Effector CD8-positive, alpha-beta T cell (primary cell): ENCODE data around the gene GTF2H1.
A peak's percentile ranks its signal among the peaks of the same experiment; 100 is the strongest.

Source experiments
- DNase-seq: peaks from one replicate; lab custom pipeline; 2025; lab: John Stamatoyannopoulos, UW
- total RNA-seq, 4 experiments: gene quantifications; one replicate each; lab custom pipeline; 2026; lab: John Stamatoyannopoulos, UW

The GTF2H1 gene
- total RNA-seq = 61.7 to 110 (median 68.3) reads per million in 4 experiments

DNA sequence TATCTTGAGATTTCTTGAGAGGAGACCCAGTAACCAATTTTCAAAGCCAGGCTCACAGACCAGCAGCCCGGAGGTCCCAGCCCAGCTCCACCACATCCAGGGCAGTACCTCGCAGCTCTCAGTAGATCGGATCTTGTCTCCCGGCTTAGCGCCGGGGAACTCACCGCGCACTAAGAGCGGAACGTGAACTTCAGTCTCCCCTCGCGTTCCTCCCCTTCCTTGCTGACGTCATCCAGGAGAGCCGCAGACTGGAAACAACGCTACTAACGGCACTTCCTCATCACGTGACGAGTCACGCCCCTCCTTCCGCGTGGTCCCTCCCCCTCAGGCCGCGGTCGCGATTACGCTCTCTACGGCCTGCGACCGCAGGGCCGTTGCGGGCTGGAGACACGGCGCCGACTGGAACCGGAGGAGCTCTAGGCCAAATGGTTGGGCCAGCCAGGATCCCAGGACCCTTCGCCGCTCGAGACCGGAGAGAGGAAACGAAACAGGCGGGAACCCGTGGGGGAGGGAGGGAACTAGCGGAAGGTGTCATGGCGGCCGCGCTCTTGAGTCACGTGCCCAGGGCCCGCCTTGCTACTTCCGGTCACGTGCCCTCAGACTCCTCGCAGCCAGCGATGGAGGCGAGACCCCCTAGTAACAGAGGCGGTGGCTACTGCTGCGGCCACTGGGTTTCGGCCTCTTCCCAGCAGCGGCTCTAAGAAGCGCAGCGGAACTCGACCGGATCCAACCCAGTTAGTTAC is at the start of gene GTF2H1, which contains the start of gene HPS5:
TSS of gene GTF2H1 (plus strand) at position 599 of the 743 bp plus-strand sequence. CDS start 10,508 bp downstream, outside the sequence.
TSS of gene HPS5 (minus strand) at position 172 of the 743 bp plus-strand sequence. CDS start 4,282 bp downstream, outside the sequence.
- peak; percentile 92 for DNase-seq

DNA sequence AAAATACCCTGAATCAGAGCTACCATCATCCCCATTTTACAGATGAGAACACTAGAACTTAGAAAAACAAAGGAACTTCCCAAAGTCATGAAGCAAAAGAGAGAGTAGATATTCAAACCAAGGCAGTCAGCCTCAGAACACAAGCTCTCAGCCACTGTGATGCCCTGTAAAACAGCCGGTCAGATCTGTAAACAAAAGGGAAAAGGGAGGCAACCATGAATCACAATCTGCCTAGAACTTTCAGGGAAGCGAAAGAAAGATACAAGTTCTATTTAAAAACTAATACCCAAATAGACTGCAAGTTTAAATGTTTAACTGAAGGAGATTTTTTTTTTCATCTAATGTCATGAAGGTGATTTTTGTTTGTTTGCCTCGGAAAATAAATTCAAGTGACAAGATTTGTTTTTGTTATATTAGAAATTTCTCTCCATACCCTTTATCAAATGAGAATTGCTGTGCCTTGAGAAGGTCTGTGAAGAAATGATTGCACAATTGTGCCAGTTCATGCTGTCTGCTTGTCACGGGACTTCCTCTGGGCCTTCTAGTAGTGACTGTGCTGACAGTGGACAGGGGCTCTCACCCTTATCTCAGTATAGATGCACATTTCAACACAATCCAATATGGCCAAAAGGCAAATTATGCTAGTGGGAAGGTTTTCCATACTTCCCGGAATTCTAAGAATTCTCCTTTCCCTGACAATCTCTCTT is 44.6 kb upstream of the GTF2H1 start:
- no peak for DNase-seq

DNA sequence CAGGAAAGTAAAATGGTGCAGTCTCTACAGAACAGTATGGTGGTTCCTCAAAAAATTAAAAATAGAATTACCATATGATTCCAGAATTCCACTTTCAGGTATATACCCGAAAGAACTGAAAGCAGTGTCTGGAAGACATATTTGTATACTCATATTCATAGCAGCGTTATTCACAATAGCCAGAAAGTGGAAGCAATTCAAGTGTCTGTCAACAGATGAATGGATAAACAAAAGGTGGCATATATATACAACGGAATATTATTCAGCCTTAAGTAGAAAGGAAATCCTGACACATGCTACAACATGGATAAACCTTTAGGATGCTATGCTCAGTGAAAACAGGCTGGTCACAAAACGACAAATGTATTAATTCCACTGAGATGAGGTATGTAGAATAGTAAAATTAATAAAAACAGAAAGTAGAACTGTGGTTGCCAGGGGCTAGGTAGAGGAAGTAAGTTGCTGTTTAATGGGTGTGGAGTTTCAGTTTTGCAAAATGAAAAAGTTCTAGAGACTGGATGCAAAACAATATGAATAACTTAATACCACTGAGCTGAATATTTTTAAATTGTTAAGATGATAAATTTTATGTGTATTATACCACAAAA is 41.8 kb upstream of the GTF2H1 start:
- DNase-seq = no peak

DNA sequence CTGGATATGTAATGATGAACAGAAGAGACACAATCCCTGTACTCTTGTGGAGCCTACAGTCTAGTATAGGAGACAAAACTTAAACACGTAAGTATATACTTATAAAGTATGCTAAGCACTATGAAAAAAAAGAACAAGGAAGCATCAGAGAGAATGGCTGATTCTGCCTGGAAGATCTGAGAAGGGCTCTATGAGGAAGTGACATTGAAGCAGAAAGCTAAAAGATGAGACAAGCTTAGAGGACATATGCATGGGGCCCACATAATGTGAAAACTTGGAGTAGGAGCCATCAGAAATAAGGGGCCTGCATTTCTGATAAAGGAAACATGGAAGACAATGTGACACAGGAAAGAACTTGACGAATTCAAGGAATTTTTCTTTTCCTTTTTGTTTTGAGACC is 39.7 kb upstream of the GTF2H1 start:
- no peak for DNase-seq

DNA sequence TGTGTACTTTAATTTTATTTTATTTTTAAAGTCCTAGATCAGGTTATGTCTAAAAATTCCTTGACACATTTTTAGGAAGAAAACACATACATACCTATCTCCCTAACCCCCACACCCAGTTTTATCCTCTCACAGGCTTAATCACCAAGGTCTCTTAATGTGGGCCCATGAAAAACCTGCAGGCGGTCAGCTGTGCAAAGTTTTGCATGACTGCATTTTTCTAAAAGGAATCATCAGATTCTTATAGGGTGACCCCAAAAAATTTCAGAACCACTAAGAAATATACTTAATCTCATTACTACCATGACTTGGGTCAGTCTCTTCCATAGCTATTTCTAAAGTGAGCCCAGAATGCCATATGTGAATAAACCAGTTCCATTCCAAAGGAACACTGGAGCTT is 36.5 kb upstream of the GTF2H1 start:
- no peak for DNase-seq

DNA sequence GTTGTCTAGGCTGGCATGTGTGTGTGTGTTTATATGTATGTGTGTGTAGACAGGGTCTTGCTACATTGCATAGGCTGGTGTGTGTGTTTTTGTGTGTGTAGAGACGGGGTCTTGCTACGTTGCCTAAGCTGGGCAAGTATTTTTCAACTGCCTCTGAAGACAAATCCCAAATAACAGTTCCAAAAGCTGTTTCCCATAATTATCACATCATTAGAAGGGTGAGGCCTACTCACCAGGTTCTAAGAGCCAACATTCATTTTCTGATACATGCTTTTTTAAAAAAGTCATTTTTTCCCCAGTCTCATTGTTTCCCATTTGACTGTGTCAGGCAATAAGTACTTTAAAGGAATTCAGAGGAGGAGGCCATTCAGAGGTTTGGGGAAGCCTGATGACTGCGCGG is 33.5 kb upstream of the GTF2H1 start:
- no peak for DNase-seq

DNA sequence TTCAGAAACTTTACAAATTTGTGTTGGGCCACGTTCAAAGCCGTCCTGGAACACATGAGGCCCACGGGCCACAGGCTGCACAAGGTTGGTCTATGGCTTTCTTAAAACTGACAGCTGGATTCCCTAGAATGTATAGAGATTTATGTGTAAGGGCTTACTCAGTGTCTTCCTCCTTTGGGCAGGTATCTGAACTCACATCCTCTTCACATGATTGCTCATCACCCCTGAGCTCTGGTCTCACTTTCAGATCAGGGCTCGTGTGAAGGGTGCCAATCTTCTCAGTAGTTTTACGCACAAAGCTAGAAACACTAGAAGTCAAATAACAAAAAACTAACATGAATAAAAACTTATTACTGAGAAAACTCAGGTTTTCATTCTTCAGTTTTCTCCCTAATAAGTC is 27.5 kb upstream of the GTF2H1 start:
- no peak for DNase-seq

DNA sequence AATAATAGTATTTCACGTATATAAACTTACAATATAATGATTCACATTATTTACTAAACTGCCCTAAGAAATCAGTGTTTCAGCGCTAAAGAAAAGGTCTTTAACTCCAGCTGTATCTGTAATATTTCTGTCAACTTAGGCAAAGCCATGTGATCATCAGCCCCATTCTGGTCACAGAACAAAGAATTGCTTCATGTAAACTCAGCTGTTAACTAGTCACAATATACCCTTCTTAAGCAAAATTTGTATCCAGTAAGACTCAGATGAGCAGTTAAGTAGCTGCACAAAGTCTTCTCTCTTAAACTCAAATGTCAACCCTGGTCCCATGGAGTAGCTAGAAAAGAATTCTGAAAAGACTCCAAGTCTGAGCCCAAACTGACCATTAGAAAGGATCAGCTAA is 27.1 kb upstream of the GTF2H1 start:
- no peak for DNase-seq

DNA sequence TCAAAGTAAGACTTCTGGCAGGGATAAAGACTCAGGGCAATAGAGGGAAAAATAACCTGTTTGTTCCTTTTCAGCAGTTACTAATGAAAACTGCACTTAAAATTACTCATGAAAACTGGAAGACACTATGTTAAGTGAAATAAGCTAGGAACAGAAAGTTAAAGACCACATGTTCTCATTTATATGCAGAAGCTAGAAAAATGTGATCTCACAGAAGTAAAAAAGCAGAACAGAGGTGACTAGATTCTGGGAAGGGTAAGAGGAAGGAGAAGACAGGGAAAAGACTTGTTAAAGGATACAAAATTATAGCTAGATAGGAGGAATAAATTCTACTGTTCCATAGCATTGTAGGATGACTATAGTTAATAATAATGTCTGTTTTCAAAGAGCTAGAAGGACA is 22.6 kb upstream of the GTF2H1 start:
- no peak for DNase-seq

DNA sequence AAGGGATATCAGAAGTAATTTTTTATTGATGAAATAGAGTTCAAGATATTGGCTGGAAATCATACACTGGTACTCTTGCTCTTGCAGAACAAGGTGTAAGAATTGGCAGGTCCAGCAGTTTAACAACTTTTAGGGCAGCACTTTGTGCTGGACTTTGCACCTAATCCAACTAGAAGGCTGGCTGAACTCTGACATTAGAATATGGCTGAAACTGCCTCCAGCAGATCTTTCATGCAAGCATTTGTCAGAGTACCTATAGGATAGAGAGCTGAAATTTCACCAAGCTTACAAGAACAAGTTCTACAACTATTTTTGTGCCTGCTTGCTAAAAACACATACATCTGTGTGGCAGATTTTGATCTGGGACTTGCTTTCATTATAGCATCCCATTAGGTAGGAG is 17.6 kb upstream of the GTF2H1 start:
- no peak for DNase-seq

DNA sequence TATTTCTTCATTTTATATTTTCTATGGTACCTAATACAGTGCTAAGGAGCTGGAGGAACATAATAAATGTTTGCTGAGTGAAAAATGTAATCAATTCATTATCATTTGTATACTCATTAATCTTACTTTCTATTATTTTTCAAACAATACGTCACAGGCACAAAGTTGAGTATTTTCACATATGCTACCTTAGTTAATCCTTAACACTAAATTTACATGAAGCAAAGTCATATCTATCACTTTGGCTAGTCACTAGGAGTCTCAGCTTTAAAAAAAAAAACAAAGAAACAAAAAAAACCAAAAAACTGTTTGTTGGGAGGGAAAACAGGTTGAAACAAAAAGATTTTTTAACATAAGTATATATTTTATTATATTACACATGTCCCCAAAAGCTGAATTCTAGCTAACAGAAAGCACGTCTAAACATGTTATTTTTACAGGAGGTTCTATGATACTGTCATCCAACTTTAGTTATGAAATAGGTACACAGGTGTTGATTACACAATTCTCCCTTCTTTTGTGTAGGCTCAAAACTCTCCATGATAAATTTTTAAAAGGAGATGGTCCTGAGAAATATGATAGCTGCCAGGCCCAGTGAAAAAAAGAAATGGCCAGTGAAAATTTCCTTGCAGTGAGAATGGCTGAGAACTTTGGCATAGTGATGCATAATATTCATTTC is 14.8 kb upstream of the GTF2H1 start:
- DNase-seq = no peak

DNA sequence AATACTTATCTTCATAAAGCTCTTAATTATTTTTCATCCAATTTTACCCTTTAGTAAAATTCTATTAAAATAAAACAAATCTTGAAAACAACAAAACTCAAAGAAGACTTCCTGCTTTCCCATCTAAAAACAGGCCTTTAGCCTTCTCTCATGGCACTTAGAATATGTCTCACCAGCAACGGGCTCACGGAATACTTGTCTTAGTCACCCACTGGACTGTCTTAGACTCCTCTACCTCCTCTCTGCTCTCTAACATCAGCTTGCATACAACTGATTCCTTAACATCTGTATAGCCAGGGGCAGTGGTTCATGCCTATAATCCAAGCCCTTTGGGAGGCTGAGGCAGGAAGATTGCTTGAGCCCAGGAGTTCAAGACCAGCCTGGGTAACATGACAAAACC is 14.1 kb upstream of the GTF2H1 start:
- no peak for DNase-seq

DNA sequence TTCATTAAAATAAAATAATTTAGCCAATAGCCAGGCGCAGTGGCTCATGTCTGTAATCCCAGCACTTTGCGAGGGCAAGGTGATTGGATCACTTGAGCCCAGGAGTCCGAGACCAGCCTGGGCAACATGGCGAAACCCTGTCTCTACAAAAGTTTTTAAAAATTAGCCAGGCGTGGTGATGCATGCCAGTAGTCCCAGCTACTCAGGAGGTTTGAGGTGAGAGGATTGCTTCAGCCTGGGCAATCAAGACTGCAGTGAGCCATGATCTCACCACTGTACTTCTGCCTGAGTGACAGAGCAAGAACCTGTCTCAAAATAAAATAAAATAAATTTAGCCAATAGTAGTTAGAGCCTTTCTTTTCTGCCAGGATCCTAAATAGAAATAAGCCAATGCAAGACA is 12.7 kb upstream of the GTF2H1 start:
- DNase-seq = no peak

DNA sequence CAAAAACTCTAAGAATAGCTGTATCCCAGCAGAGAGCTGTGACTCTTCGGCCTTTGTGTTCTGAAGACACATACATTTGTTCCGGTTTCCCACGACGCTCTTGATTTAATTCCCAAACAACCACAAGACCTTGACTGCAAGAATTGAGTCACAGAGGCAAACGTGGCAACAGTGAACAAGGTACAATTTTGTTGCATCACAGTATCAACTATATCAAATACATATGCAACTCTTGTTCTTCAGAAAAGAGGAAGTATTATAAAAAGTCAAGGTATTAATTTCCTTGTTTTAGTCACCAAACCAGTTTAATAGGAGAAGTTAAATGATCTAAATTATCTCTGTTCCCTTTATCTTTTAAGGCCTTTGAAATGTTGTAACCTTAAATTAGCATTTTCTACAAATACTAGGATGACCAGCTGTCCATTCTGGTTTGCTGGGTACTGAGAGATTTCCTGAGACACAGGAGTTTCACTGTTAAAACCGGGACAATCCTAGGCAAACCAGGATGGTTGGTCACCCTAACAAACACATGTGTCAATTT is 11.5 kb upstream of the GTF2H1 start:
- DNase-seq = no peak

DNA sequence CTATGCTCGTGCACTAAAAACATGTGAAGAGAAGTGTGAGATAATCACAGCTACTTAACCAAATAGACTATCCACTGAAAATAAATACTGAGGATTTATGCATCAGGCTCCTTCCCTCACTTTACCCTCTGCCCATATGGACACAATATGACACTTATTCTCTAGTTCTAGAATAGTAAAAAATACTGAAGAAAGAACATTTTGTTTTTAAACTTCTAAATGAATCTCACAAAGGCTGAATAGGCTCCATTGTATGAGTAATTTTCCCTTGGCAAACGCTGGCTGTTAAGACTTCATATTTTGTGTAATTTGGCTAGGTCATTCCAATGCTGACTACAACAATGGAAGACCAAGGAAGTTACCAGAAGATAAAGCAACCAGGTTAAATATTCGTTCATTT is 10.4 kb upstream of the GTF2H1 start:
- DNase-seq = no peak

DNA sequence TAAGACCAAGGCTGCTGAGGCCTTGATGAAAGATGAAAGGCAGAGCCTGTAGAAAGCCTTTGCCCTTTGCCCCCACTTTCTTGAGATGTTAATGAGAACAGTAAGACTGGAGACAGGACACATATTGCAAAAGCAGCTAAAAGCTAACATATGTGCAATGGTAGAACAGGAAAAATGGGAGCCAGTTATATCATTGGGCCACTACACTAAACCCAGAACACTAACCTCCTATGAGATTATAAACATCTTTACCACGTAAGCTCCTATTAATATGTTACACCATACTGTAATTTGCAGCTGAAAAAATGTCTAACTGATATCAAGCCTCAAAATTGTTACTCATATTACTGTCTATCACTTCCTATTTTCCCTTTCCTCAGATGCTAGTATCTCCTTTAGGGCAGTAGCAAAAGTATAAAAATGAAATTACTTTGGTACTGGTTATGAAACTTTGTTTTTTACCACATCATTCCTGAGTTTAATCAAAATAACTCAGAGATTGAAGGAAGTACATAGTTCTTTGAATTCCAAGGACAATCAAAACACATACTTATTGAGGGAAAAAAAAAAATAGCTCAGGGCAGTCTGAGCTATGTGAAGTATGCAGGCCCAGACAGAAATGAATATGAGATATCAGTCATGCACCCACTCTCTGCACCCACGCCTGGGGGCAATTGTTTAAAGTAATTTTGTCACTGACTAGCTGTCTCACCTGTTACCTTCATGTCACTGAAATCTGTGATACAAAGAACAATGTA is 9.5 kb upstream of the GTF2H1 start:
- DNase-seq = no peak

DNA sequence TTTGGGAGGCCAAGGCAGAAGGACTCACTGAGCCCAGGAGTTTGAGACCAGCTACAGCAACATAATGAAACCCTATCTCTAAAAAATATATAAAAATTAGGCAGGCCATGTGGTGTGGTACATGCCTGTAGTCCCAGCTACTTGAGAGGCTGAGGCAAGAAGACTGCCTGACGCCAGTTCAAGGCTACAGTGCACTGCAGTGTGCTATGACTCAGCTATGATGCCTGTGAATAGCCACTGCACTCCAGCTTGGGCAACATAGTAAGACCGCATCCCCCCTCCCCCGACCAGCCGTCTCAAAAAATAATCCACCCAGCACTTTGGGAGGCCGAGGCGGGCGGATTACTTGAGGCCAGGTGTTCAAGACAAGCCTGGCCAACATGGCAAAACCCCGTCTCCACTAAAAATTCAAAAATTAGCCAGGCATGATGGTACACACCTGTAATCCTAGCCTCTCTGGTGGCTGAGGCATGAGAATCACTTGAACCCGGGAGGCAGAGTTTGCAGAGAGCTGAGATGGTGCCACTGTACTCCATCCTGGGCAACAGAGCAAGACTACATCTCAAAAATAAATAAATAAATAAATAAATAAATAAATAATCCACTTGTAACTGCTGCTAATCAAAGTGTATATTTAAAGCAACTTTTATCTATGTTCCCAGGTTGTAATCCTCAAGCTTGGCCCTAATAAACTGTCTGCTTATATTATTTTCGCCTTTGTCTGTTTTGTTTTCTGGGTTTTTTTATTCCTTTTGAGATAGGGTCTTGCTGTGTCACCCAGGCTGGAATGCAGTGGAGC is 8.2 kb upstream of the GTF2H1 start:
- DNase-seq = no peak

DNA sequence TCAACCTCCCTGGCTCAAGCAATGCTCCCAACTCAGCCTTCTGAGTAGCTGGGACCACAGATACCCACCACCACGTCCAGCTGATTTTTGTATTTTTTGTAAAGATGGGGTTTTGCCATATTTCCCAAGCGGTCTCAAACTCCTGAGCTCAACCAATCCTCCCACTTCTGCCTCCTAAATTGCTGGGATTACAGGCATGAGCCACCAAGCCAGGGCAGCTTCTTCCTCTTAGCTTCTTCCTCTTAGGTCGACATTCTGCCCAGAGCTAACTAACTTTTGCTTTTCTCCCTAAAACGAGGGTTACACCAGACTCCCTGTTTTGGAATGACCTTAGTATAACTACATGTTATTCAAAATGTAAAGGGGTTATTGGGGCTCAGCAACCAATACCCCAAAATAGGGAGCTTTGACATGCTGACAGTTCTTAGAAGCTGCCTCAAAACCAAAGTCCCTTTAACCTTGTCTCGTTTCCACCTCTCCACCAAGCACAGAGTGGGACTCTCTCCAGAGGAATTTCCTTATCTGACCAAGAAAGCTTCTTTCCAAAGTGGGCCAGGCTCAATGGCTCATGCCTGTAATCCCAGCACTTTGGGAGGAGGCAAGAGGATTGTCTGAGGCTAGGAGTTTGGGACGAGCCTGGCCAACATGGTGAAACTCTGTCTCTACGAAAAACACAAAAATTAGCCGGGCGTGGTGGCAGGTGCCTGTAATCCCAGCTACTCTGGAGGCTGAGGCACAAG is 7.4 kb upstream of the GTF2H1 start:
- no peak for DNase-seq

DNA sequence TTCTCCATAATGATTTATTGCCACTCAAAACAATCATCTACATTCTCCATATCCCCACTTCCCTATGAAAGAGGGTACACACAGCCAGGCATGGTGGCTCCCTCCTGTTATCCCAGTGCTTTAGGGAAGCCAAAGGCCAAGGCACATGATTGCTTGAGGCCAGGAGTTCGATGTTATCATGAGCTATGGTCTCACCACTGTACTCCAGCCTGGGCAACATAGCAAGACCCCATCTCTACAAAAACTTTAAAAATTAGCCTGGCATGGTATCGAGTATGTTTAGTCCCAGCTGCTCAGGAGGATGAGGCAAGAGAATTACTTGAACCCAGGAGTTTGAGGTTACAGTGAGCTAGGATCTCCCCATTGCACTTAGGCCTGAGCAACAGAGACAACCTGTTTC is 6.5 kb upstream of the GTF2H1 start:
- DNase-seq = no peak

DNA sequence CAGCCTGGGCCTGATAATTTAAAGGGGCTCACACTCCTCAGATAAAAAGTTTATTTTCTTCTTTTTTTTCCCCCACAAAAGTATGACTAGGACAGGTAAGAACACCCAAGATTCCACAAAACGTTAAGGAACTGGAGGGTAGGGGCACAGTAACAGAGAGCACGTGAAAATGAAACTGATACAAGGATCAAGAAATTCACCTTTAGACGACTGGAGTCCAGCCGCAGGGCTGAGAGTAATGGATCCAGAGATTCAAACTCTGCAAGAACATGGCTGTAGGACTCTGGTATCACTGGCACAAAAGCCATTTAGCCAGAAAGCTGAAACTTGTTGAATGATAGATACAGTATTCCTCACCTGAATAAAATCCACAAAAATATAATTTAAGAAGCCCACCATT is 4.8 kb upstream of the GTF2H1 start:
- DNase-seq = no peak
